K562 (cell line): ENCODE measurements around the gene KRTAP10-8. TPM values are rescaled to one million over a fixed set of nuclear protein-coding genes. Genes with fewer than 3 reads are reported as not detected.

ENCODE experiments used
- ATAC-seq: fragments of 200-7000 bp; cut with Tn5 transposase; 3 replicates; pipeline ENCODE4 v1.9.1; 2020; ENCODE audit warnings: moderate library complexity
- BruUV-seq: library from RNA; stranded (reverse); fragments of 400-500 nt; replicated peaks from 2 replicates; lab custom pipeline; 2021; lab: Mats Ljungman, UMichigan
- CTCF ChIA-PET: fragments of 300-600 bp; formaldehyde crosslinking; extraction: SDS; loops from one replicate; lab custom pipeline; 2021; ENCODE audit warnings: low intra/inter-chr PET ratio; lab: Yijun Ruan, JAX
- POLR2A ChIA-PET: fragments of 300-600, 350-650 bp; sonication (Branson Sonifier 250); formaldehyde crosslinking; extraction: SDS; loops from one replicate; lab custom pipeline; 2021; ENCODE audit warnings: antibody characterized with exemption, inconsistent platforms; lab: Yijun Ruan, JAX
- DNase-seq, 4 experiments: peaks; one replicate each; pipeline versions ENCODE4 v3.0.0 to v3.0.0-alpha.2; 2011 to 2018; ENCODE audit warnings: low spot score in 3 of 4, mixed read lengths in 3 of 4; ENCODE audit errors: extremely low read depth in 1 of 4
- FAIRE-seq: peaks from 2 replicates; lab custom pipeline; 2011; peaks lifted over from hg19 to GRCh38; lab: Jason Lieb, UNC
- H2AFZ ChIP-seq: 2 replicates; pipeline ENCODE4 v1.6.0; 2011; ENCODE audit warnings: low read depth, low read length, control low read depth, inconsistent platforms
- H3K27ac ChIP-seq: fragments of 200-600 bp; 3 replicates; pipeline ENCODE4 v1.8.0; 2011; ENCODE audit warnings: low read depth, mild to moderate bottlenecking, control low read depth, inconsistent platforms, low read length, moderate library complexity, mixed read lengths; ENCODE audit errors: extremely low read depth
- H3K27me3 ChIP-seq, 2 experiments: fragments of 300-600 bp in 1 of 2; 2 replicates in 1 of 2; 3 replicates in 1 of 2; pipeline versions ENCODE4 v1.6.0 to v1.8.0; 2011; ENCODE audit warnings: inconsistent platforms in 2 of 2, low read length in 2 of 2, mild to moderate bottlenecking in 1 of 2, mixed read lengths in 1 of 2, moderate library complexity in 1 of 2; ENCODE audit not compliant: control insufficient read depth in 2 of 2, insufficient read depth in 2 of 2
- H3K36me3 ChIP-seq: fragments of 300-600 bp; 3 replicates; pipeline ENCODE4 v1.8.0; 2011; ENCODE audit warnings: mild to moderate bottlenecking, low read length, inconsistent platforms; ENCODE audit not compliant: control insufficient read depth, insufficient read depth
- H3K4me1 ChIP-seq, 2 experiments: fragments of 200-600 bp in 1 of 2; replicated peaks in 1 of 2; 2 replicates in 1 of 2; 3 replicates in 1 of 2; pipeline versions ENCODE4 v1.5.1 to v1.8.0; 2011; ENCODE audit warnings: inconsistent platforms in 2 of 2, low read length in 2 of 2, mild to moderate bottlenecking in 1 of 2, mixed read lengths in 1 of 2, moderate library complexity in 1 of 2; ENCODE audit not compliant: control insufficient read depth in 2 of 2, insufficient read depth in 2 of 2
- H3K4me2 ChIP-seq: 2 replicates; pipeline ENCODE4 v1.6.1; 2011; ENCODE audit warnings: low read length, control low read depth, inconsistent platforms, mixed read lengths; ENCODE audit not compliant: insufficient read depth
- H3K4me3 ChIP-seq: fragments of 200-600 bp; sonication (generic), shearing (Covaris generic); 2 replicates; pipeline ENCODE4 v1.5.1; 2016; ENCODE audit warnings: control low read depth, inconsistent platforms
- H3K79me2 ChIP-seq: fragments of 200-600 bp; 3 replicates; pipeline ENCODE4 v1.8.0; 2011; ENCODE audit warnings: low read length, inconsistent platforms; ENCODE audit not compliant: control insufficient read depth, insufficient read depth
- H3K9ac ChIP-seq, 2 experiments: 2 replicates each; pipeline versions ENCODE4 v1.6.0 to v1.6.1; 2011; ENCODE audit warnings: low read depth in 2 of 2, low read length in 2 of 2, control low read depth in 1 of 2, inconsistent platforms in 1 of 2, mild to moderate bottlenecking in 1 of 2, mixed read lengths in 1 of 2; ENCODE audit not compliant: insufficient read depth in 1 of 2
- H3K9me1 ChIP-seq: one replicate; pipeline ENCODE4 v1.6.0; 2011; ENCODE audit warnings: inconsistent platforms, mild to moderate bottlenecking, low read length, moderate library complexity; ENCODE audit not compliant: control insufficient read depth, insufficient read depth
- H3K9me3 ChIP-seq: replicated peaks from 2 replicates; pipeline ENCODE4 v1.5.1; 2011; ENCODE audit warnings: low read depth, low read length, inconsistent platforms; ENCODE audit not compliant: control insufficient read depth, insufficient read depth
- H4K20me1 ChIP-seq: replicated peaks from 2 replicates; pipeline ENCODE4 v1.6.1; 2011; ENCODE audit warnings: low read length, inconsistent platforms, mixed read lengths; ENCODE audit not compliant: control insufficient read depth, insufficient read depth
- BCL6 ChIP-seq: fragments of 250-450 bp; sonication (Bioruptor Pico); IDR thresholded peaks from 2 replicates; pipeline ENCODE4 v1.4.0; 2020
- PYGO2 ChIP-seq: fragments of 450-650 bp; IDR thresholded peaks from 2 replicates; pipeline ENCODE4 v1.6.1; 2016; ENCODE audit warnings: mild to moderate bottlenecking, missing genetic modification characterization, moderate library complexity, missing compliant biosample characterization
- SP2 ChIP-seq: IDR thresholded peaks from 2 replicates; pipeline ENCODE4 v1.6.1; 2011; ENCODE audit warnings: mild to moderate bottlenecking, low read depth, low read length, moderate library complexity; ENCODE audit not compliant: poor library complexity, severe bottlenecking; ENCODE audit errors: extremely low read depth
- WGBS: fragments of 100-300 bp; shearing (Covaris generic); methylation state at CpG from one replicate; pipeline ENCODE4 v1.1.6; 2016; ENCODE audit warnings: low coverage, mixed read lengths; ENCODE audit not compliant: insufficient coverage; ENCODE audit errors: missing lambda C conversion rate; 5-methylcytosine and 5-hydroxymethylcytosine counted together
- in situ Hi-C: fragments of 300-500 bp; cut with MboI; formaldehyde crosslinking; loops from 4 replicates; pipeline ENCODE4 v1.15.0; 2018; ENCODE audit warnings: inconsistent platforms, mixed read lengths
- intact Hi-C: fragments of 100-400 bp; cut with micrococcal nuclease; formaldehyde crosslinking; loops from 2 replicates; pipeline ENCODE4 v1.14.2; 2022
- polyA plus RNA-seq, 8 experiments: library from polyadenylated mRNA; depleted of rRNA in 4 of 8; stranded (reverse) in 5 of 8; unstranded in 3 of 8; fragments of >200 nt; fragmentation: Nextera tagmentation in 2 of 8; fragmentation: Illumina TruSeq in 1 of 8; extraction: Ambion mirVana in 2 of 8; extraction: Trizol in 1 of 8; gene quantifications; 2 replicates each; pipeline versions ENCODE4 v1.2.1 to v1.2.3, GENCODE V29; 2011 to 2014; ENCODE audit warnings: inconsistent platforms in 1 of 8, missing spikeins in 1 of 8
- total RNA-seq, 7 experiments: library from RNA; depleted of rRNA in 6 of 7; stranded (reverse); fragments of >200 nt in 6 of 7; fragmentation: Illumina TruSeq in 2 of 7; extraction: Trizol in 2 of 7; gene quantifications; 2 replicates each; pipeline versions ENCODE4 v1.2.1 to v1.2.3, GENCODE V29; 2011 to 2021; ENCODE audit warnings: low replicate concordance in 1 of 7
- TF ChIP-seq, protein P1 (sequence below): sonication (generic); formaldehyde crosslinking; IDR thresholded peaks from 2 replicates; pipeline ENCODE4 v1.8.0; 2022; ENCODE audit warnings: missing genetic modification reagents, mild to moderate bottlenecking, moderate library complexity, borderline replicate concordance

The KRTAP10-8 gene
- total and polyA plus RNA-seq, 9 of the 15 experiments (the other 6 are each of a cell fraction or from before 2014, with no cell fraction given): not detected

DNA sequence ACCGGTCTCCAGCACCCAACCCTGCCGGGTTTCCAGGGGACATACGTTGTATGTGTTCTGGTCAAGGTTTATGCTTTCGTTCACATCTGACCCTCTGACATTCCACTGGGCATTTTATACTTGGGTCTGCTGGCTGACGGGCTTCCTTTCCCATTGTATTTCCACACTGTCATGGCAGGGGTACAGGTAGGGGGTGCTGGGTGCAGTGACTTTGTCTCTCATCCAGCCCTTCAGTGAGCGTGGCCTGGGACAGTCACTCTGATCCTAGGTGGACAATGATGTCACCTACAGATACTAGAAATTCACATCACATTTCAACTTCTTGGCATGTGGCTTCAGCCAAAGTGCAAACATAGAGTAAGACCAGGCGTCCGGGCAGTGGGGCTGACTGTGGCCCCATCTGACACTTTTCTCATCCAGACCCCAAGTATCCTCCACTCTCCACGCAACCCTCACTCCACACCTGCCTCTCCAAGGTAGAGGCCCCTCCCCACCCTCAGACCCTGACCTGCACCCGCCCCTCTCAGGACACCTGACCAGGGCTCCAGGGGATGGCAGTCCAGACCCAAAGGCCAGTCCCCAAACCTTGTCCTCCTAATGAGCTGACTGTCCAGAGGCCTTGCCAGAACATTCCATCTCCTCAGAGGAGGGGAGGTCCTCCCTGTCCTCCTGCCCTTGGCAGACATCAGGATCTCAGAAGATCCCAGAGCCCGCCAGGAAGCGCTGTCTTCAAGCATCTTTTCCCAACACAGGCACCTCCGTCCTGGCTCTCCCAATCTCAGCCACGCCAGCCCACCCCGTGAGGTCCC lies 24.5 kb downstream of the KRTAP10-8 start:
- ChIA-PET POLR2A (interaction anchor here (1.0 kb wide), 1 partner anchor 27 kb away, joined by 3 read pairs; no protein-coding TSS in a partner anchor), CTCF (no interaction called here)
- WGBS: 3% methylated on average over 15 of the region's 15 CpGs
- H3K9me1 ChIP-seq: no peaks in the 10 kb centered on the region
- no peak overlapping the region for H3K27ac ChIP-seq
- H3K4me1 ChIP-seq: peaks cover 0 to 3% of the 10 kb centered on the region in 2 experiments; a peak in 2 of 5 replicates
- H3K79me2 ChIP-seq: no peaks in the 10 kb centered on the region
- no peak overlapping the region for H2AFZ ChIP-seq
- in situ Hi-C loops: no loop called here
- no peak for TF ChIP-seq BCL6
- TF ChIP-seq SP2: no peak
- TF ChIP-seq PYGO2: no peak
- TF ChIP-seq, protein P1, sequence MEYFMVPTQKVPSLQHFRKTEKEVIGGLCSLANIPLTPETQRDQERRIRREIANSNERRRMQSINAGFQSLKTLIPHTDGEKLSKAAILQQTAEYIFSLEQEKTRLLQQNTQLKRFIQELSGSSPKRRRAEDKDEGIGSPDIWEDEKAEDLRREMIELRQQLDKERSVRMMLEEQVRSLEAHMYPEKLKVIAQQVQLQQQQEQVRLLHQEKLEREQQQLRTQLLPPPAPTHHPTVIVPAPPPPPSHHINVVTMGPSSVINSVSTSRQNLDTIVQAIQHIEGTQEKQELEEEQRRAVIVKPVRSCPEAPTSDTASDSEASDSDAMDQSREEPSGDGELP (CRISPR knock-in tag): no peak
- TF ChIP-seq, all 486 proteins: peak for 0
- no TSS peak for BruUV-seq
- Histone ChIP-seq H3K4me2 (no peak overlapping the region), H4K20me1 (no peaks in the 10 kb centered on the region), H3K9ac (no peak overlapping the region; a peak in 1 of 4 replicates), H3K4me3 (no peak overlapping the region), H3K9me3 (no peaks in the 10 kb centered on the region), H3K27me3 (peaks cover 0 to 6% of the 10 kb centered on the region in 2 experiments; a peak in 2 of 5 replicates), H3K36me3 (no peaks in the 10 kb centered on the region)
- intact Hi-C loops: no loop called here
- FAIRE-seq (no peak), ATAC-seq (no peak), DNase-seq (no peak)
